Measurements from ENCODE around the gene PDK4.

Gene PDK4

DNA sequence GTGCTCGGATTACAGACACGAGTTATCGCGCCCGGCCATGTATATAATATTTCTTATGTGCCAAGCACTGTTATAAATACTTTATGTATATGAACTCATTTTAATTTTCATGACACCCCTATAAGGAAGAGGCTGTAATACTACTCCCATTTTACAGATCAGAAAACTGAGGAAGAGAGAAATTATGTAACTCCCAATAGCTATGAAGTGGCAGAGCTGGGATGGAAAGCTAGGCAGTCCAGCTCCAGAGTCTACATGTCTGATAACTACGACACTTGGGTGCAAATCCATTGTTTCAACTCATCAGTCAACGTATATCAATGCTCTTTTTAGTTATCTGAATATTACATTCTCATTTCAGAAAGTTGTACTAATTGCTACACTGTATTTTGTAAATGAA lies 17.0 kb downstream of the PDK4 start:
- H3K27ac ChIP-seq (ENCODE audit: low read length), result no peak overlapping the region
- H2AFZ ChIP-seq (ENCODE audit: low read depth, low read length), result no peak overlapping the region
- no peaks in the 10 kb centered on the region for H3K9me3 ChIP-seq (ENCODE audit: insufficient read depth, low read length, severe bottlenecking)
- no peaks in the 10 kb centered on the region for H4K20me1 ChIP-seq (ENCODE audit: insufficient read depth, low read length)
- no peak overlapping the region for H3K9ac ChIP-seq (ENCODE audit: low read depth, low read length)
- H3K4me1 ChIP-seq (ENCODE audit: insufficient read depth, low read length), result no peaks in the 10 kb centered on the region
- ATAC-seq (ENCODE audit: insufficient read depth, low read depth) (no peak), DNase-seq (no peak)
- no peaks in the 10 kb centered on the region for H3K27me3 ChIP-seq (ENCODE audit: insufficient read depth, low read length, poor library complexity)
- no peaks in the 10 kb centered on the region for H3K36me3 ChIP-seq (ENCODE audit: insufficient read depth, low read length)
- TF ChIP-seq, protein P1, sequence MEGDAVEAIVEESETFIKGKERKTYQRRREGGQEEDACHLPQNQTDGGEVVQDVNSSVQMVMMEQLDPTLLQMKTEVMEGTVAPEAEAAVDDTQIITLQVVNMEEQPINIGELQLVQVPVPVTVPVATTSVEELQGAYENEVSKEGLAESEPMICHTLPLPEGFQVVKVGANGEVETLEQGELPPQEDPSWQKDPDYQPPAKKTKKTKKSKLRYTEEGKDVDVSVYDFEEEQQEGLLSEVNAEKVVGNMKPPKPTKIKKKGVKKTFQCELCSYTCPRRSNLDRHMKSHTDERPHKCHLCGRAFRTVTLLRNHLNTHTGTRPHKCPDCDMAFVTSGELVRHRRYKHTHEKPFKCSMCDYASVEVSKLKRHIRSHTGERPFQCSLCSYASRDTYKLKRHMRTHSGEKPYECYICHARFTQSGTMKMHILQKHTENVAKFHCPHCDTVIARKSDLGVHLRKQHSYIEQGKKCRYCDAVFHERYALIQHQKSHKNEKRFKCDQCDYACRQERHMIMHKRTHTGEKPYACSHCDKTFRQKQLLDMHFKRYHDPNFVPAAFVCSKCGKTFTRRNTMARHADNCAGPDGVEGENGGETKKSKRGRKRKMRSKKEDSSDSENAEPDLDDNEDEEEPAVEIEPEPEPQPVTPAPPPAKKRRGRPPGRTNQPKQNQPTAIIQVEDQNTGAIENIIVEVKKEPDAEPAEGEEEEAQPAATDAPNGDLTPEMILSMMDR (IDR thresholded peaks at IDR 0.05; ENCODE audit: borderline replicate concordance, extremely low read depth, low read length, poor library complexity, severe bottlenecking), result no peak
- TF ChIP-seq EZH2 (IDR thresholded peaks at IDR 0.05; ENCODE audit: borderline replicate concordance, low read depth, low read length, severe bottlenecking), result no peak
- H3K4me3 ChIP-seq (ENCODE audit: low read depth in 1 of 2, low read length in 2 of 2), result no peak overlapping the region
- no peaks in the 10 kb centered on the region for H3K79me2 ChIP-seq (ENCODE audit: insufficient read depth, low read length)
- no peak overlapping the region for H3K4me2 ChIP-seq (ENCODE audit: insufficient read depth, low read length)

DNA sequence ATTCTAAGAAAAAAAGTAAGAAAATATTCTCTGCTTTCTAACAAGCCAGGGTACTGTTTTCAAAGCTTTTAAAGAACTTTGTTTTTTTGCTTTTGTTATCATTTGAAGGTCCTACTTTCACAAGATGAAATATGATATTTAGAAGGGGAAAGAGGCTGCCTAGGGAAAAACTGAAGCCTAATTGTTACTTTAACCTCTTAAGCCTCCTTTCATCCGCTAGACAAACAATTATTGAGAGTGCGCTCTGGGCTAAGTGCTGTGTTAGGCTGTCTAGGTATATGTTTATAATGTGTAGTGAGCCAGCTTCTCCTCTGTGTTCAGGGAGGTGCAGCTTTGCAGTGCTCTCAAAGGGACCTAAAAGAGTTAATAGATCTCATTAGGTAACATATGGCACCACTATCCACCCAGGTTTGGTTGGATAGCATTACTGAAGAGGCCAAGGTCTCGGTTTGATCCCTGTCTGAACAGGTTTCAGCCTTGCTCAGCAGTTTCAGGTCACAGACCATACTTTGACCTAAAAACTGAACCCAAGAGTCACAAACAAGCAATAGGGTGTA lies 17.9 kb downstream of the PDK4 start:
- Histone ChIP-seq H2AFZ (ENCODE audit: low read depth, low read length) (no peak overlapping the region), H3K4me1 (ENCODE audit: insufficient read depth, low read length) (no peaks in the 10 kb centered on the region), H3K27me3 (ENCODE audit: insufficient read depth, low read length, poor library complexity) (no peaks in the 10 kb centered on the region), H3K36me3 (ENCODE audit: insufficient read depth, low read length) (no peaks in the 10 kb centered on the region), H4K20me1 (ENCODE audit: insufficient read depth, low read length) (no peaks in the 10 kb centered on the region), H3K4me3 (ENCODE audit: low read depth in 1 of 2, low read length in 2 of 2) (no peak overlapping the region), H3K79me2 (ENCODE audit: insufficient read depth, low read length) (no peaks in the 10 kb centered on the region), H3K9ac (ENCODE audit: low read depth, low read length) (no peak overlapping the region), H3K27ac (ENCODE audit: low read length) (no peak overlapping the region), H3K9me3 (ENCODE audit: insufficient read depth, low read length, severe bottlenecking) (no peaks in the 10 kb centered on the region), H3K4me2 (ENCODE audit: insufficient read depth, low read length) (no peak overlapping the region)
- TF ChIP-seq EZH2 (IDR thresholded peaks at IDR 0.05; ENCODE audit: borderline replicate concordance, low read depth, low read length, severe bottlenecking), result no peak
- TF ChIP-seq, protein P1 (IDR thresholded peaks at IDR 0.05; ENCODE audit: borderline replicate concordance, extremely low read depth, low read length, poor library complexity, severe bottlenecking), result no peak
- ATAC-seq (ENCODE audit: insufficient read depth, low read depth) (no peak), DNase-seq (no peak)

DNA sequence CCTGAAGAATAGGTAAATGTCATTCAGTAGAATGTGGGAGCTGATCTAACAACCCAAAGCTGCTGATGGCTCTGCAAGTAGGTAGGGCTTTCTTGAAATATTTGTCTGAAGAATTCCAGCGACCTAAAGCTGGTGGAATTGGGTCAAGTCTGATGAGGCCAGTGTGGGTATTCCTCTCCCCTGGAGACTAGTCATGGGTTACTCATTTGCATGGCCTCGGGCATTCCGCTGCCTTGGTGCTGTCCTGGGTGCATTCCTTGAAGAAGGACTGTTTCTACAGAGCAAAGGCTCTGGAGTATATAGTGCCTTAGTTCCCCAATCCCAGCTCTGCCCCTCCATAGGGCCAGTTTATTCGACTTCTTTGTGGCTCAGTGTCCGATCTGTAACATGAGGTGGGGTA lies 19.2 kb downstream of the PDK4 start:
- Histone ChIP-seq H3K4me1 (ENCODE audit: insufficient read depth, low read length) (no peaks in the 10 kb centered on the region), H3K79me2 (ENCODE audit: insufficient read depth, low read length) (no peaks in the 10 kb centered on the region), H3K4me3 (ENCODE audit: low read depth in 1 of 2, low read length in 2 of 2) (no peak overlapping the region), H2AFZ (ENCODE audit: low read depth, low read length) (no peak overlapping the region), H3K36me3 (ENCODE audit: insufficient read depth, low read length) (no peaks in the 10 kb centered on the region), H3K27ac (ENCODE audit: low read length) (no peak overlapping the region), H3K9ac (ENCODE audit: low read depth, low read length) (no peak overlapping the region), H4K20me1 (ENCODE audit: insufficient read depth, low read length) (no peaks in the 10 kb centered on the region), H3K4me2 (ENCODE audit: insufficient read depth, low read length) (no peak overlapping the region), H3K27me3 (ENCODE audit: insufficient read depth, low read length, poor library complexity) (no peaks in the 10 kb centered on the region), H3K9me3 (ENCODE audit: insufficient read depth, low read length, severe bottlenecking) (no peaks in the 10 kb centered on the region)
- ATAC-seq (ENCODE audit: insufficient read depth, low read depth) (no peak), DNase-seq (no peak)
- TF ChIP-seq, protein P1 (IDR thresholded peaks at IDR 0.05; ENCODE audit: borderline replicate concordance, extremely low read depth, low read length, poor library complexity, severe bottlenecking), result no peak
- no peak for TF ChIP-seq EZH2 (IDR thresholded peaks at IDR 0.05; ENCODE audit: borderline replicate concordance, low read depth, low read length, severe bottlenecking)

DNA sequence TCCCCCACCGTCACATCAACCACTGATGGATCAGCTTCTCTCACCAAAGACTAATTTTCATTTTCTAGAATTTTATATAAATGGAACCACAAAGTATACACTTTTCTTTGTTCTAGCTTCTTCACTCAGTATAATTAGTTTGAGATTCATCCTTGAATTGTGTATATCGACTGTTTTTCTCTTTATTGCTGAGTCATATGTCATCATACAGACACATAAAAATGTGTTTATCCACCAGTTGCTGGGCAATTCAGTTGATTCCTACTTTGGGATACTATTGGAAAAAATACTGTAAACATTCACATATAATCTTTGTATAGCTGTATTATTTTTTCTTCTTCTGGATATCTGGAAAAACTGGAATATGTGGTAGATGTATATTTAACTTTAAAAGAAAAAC lies 26.6 kb downstream of the PDK4 start:
- Histone ChIP-seq H3K36me3 (ENCODE audit: insufficient read depth, low read length) (no peaks in the 10 kb centered on the region), H2AFZ (ENCODE audit: low read depth, low read length) (no peak overlapping the region), H3K27ac (ENCODE audit: low read length) (no peak overlapping the region), H3K79me2 (ENCODE audit: insufficient read depth, low read length) (no peaks in the 10 kb centered on the region), H3K27me3 (ENCODE audit: insufficient read depth, low read length, poor library complexity) (no peaks in the 10 kb centered on the region), H3K4me1 (ENCODE audit: insufficient read depth, low read length) (no peaks in the 10 kb centered on the region), H3K4me3 (ENCODE audit: low read depth in 1 of 2, low read length in 2 of 2) (no peak overlapping the region), H4K20me1 (ENCODE audit: insufficient read depth, low read length) (no peaks in the 10 kb centered on the region), H3K4me2 (ENCODE audit: insufficient read depth, low read length) (no peak overlapping the region), H3K9me3 (ENCODE audit: insufficient read depth, low read length, severe bottlenecking) (no peaks in the 10 kb centered on the region), H3K9ac (ENCODE audit: low read depth, low read length) (no peak overlapping the region)
- TF ChIP-seq EZH2 (IDR thresholded peaks at IDR 0.05; ENCODE audit: borderline replicate concordance, low read depth, low read length, severe bottlenecking), result no peak
- TF ChIP-seq, protein P1 (IDR thresholded peaks at IDR 0.05; ENCODE audit: borderline replicate concordance, extremely low read depth, low read length, poor library complexity, severe bottlenecking), result no peak
- no peak for DNase-seq
- no peak for ATAC-seq (ENCODE audit: insufficient read depth, low read depth)
